HCT116 (cell line): ENCODE measurements around the gene ALDH16A1. TPM values are rescaled to one million over a fixed set of nuclear protein-coding genes. Genes with fewer than 3 reads are reported as not detected.

Experiments used
- ATAC-seq: fragments of 200-7000 bp; cut with Tn5 transposase; 2 replicates; pipeline ENCODE4 v1.9.1; 2020; ENCODE audit warnings: mild to moderate bottlenecking, moderate library complexity
- BruUV-seq: library from RNA; stranded (reverse); fragments of 400-500 nt; replicated peaks from 2 replicates; lab custom pipeline; 2021; lab: Mats Ljungman, UMichigan
- CTCF ChIA-PET: fragments of 300-600 bp; sonication (Branson Sonifier 250); formaldehyde crosslinking; loops from one replicate; lab custom pipeline; 2021; ENCODE audit warnings: antibody characterized with exemption; lab: Charles Lee
- POLR2A ChIA-PET: fragments of 300-600, 350-600 bp; sonication (Branson Sonifier 250); formaldehyde crosslinking; loops from one replicate; lab custom pipeline; 2021; ENCODE audit warnings: antibody characterized with exemption; lab: Charles Lee
- RAD21 ChIA-PET, 2 experiments: fragments of 300-600 bp; sonication (Branson Sonifier 250); formaldehyde crosslinking; loops; one replicate each; lab custom pipeline; 2023; ENCODE audit warnings: low total read pairs in 2 of 2; ENCODE audit not compliant: uncharacterized antibody in 2 of 2, unreplicated experiment in 2 of 2, low non-redundant PET in 1 of 2; lab: Charles Lee
- DNase-seq: peaks from one replicate; pipeline ENCODE4 v3.0.0-alpha.2; 2010; ENCODE audit warnings: low read depth, low spot score
- H2AFZ ChIP-seq: fragments of 200-600 bp; shearing (Covaris generic), sonication (generic); 2 replicates; pipeline ENCODE4 v1.6.1; 2017; ENCODE audit warnings: low read depth, mixed run types, mixed read lengths, antibody characterized with exemption, low read length; ENCODE audit not compliant: poor library complexity, severe bottlenecking
- H3K27ac ChIP-seq: 2 replicates; pipeline ENCODE4 v1.5.1; 2012; ENCODE audit warnings: low read depth, low read length
- H3K27me3 ChIP-seq: fragments of 200-600 bp; sonication (generic); 2 replicates; pipeline ENCODE4 v1.6.1; 2016; ENCODE audit warnings: mixed run types, low read length, mixed read lengths; ENCODE audit not compliant: insufficient read depth
- H3K36me3 ChIP-seq, 2 experiments: fragments of 200-500 bp in 1 of 2; fragments of 200-600 bp in 1 of 2; sonication (Bioruptor generic) in 1 of 2; sonication (generic) in 1 of 2; 2 replicates each; pipeline versions ENCODE4 v1.5.1 to v1.6.1; 2014 to 2016; ENCODE audit warnings: low read length in 2 of 2, inconsistent platforms in 1 of 2, mixed read lengths in 1 of 2, mixed run types in 1 of 2; ENCODE audit not compliant: insufficient read depth in 2 of 2, control insufficient read depth in 1 of 2
- H3K4me1 ChIP-seq, 2 experiments: fragments of 200-600 bp in 1 of 2; sonication (generic) in 1 of 2; 2 replicates each; pipeline versions ENCODE4 v1.5.1 to v1.6.1; 2012 to 2017; ENCODE audit warnings: low read length in 2 of 2, inconsistent platforms in 1 of 2, mild to moderate bottlenecking in 1 of 2, mixed read lengths in 1 of 2, mixed run types in 1 of 2, moderate library complexity in 1 of 2; ENCODE audit not compliant: insufficient read depth in 2 of 2, control insufficient read depth in 1 of 2
- H3K4me2 ChIP-seq: fragments of 200-600 bp; sonication (generic); 2 replicates; pipeline ENCODE4 v1.6.1; 2017; ENCODE audit warnings: mixed run types, low read length, mixed read lengths
- H3K4me3 ChIP-seq, 2 experiments: fragments of 200-600 bp in 1 of 2; sonication (generic) in 1 of 2; replicated peaks in 1 of 2; 2 replicates each; pipeline ENCODE4 v1.5.1; 2011 to 2016; ENCODE audit warnings: low read length in 2 of 2, control low read depth in 1 of 2, low read depth in 1 of 2, mild to moderate bottlenecking in 1 of 2, mixed read lengths in 1 of 2, mixed run types in 1 of 2
- H3K79me2 ChIP-seq: fragments of 200-600 bp; sonication (generic); 2 replicates; pipeline ENCODE4 v1.6.1; 2017; ENCODE audit warnings: mild to moderate bottlenecking, mixed run types, low read length, moderate library complexity, mixed read lengths; ENCODE audit not compliant: insufficient read depth
- H3K9ac ChIP-seq: fragments of 200-600 bp; sonication (generic); 2 replicates; pipeline ENCODE4 v1.6.1; 2016; ENCODE audit warnings: low read length, mixed read lengths
- H3K9me2 ChIP-seq: fragments of 200-600 bp; sonication (generic), shearing (Covaris generic); 2 replicates; pipeline ENCODE4 v1.6.1; 2017; ENCODE audit warnings: mixed run types, mild to moderate bottlenecking, moderate library complexity; ENCODE audit not compliant: insufficient read depth
- H3K9me3 ChIP-seq, 2 experiments: fragments of 200-500 bp in 1 of 2; fragments of 200-600 bp in 1 of 2; sonication (Bioruptor generic) in 1 of 2; sonication (generic) in 1 of 2; 2 replicates each; pipeline ENCODE4 v1.6.1; 2014 to 2017; ENCODE audit warnings: low read length in 2 of 2, mixed read lengths in 2 of 2, inconsistent platforms in 1 of 2, low read depth in 1 of 2, mild to moderate bottlenecking in 1 of 2, mixed run types in 1 of 2, moderate library complexity in 1 of 2; ENCODE audit not compliant: control insufficient read depth in 1 of 2, insufficient read depth in 1 of 2
- H4K20me1 ChIP-seq: fragments of 200-600 bp; sonication (generic), shearing (Covaris generic); 2 replicates; pipeline ENCODE4 v1.6.1; 2017; ENCODE audit warnings: mixed run types, mild to moderate bottlenecking, moderate library complexity; ENCODE audit not compliant: insufficient read depth
- ELF1 ChIP-seq: IDR thresholded peaks from 2 replicates; pipeline ENCODE4 v1.6.1; 2012; ENCODE audit warnings: low read depth, borderline replicate concordance
- POLR2A ChIP-seq: IDR thresholded peaks from 2 replicates; pipeline ENCODE4 v1.7.0; 2011; ENCODE audit warnings: borderline replicate concordance; ENCODE audit not compliant: insufficient read depth, insufficient read length; ENCODE audit errors: extremely low read depth
- POLR2AphosphoS5 ChIP-seq: IDR thresholded peaks from 2 replicates; pipeline ENCODE4 v1.6.1; 2011; ENCODE audit warnings: mild to moderate bottlenecking, low read depth, low read length, moderate library complexity
- REST ChIP-seq: IDR thresholded peaks from 2 replicates; pipeline ENCODE4 v1.6.1; 2012; ENCODE audit warnings: low read depth
- SRF ChIP-seq: IDR thresholded peaks from 2 replicates; pipeline ENCODE4 v1.6.1; 2012; ENCODE audit warnings: low read depth
- ZFX ChIP-seq: fragments of 450-650 bp; IDR thresholded peaks from 2 replicates; pipeline ENCODE4 v1.6.1; 2017
- intact Hi-C: fragments of 100-400 bp; cut with micrococcal nuclease; formaldehyde crosslinking; loops from 2 replicates; pipeline ENCODE4 v1.10.0; 2022
- total RNA-seq: library from RNA; stranded (reverse); gene quantifications from one replicate; pipeline ENCODE4 v1.2.1, GENCODE V29; 2021; ENCODE audit not compliant: unreplicated experiment
- TF ChIP-seq, protein P1 (sequence below), 3 experiments: fragments of 200-600 bp in 1 of 3; sonication (generic) in 1 of 3; IDR thresholded peaks in 2 of 3; conservative IDR thresholded peaks in 1 of 3; 2 replicates each; pipeline ENCODE4 v1.5.1; 2012 to 2017; ENCODE audit warnings: low read depth in 2 of 3, low read length in 2 of 3, antibody characterized with exemption in 1 of 3, borderline replicate concordance in 1 of 3, control low read depth in 1 of 3, mild to moderate bottlenecking in 1 of 3, mixed read lengths in 1 of 3, mixed run types in 1 of 3, moderate library complexity in 1 of 3; ENCODE audit not compliant: insufficient read depth in 1 of 3

ALDH16A1 gene
- total RNA-seq, 1 experiment from 2014 or later, result 22.8 TPM

GRCh38 chr19:49407482-49408015 is 45.5 kb upstream of the ALDH16A1 start:
- intact Hi-C loops, result no loop called here
- Histone ChIP-seq H3K79me2 (no peaks in the 10 kb centered on the region), H3K36me3 (no peaks in the 10 kb centered on the region), H3K9me2 (no peaks in the 10 kb centered on the region), H3K27me3 (no peaks in the 10 kb centered on the region), H3K27ac (no peak overlapping the region), H3K4me2 (no peak overlapping the region), H3K9me3 (no peaks in the 10 kb centered on the region), H3K9ac (no peak overlapping the region), H4K20me1 (no peaks in the 10 kb centered on the region), H2AFZ (no peak overlapping the region), H3K4me3 (no peak overlapping the region), H3K4me1 (peaks cover 12 to 28% of the 10 kb centered on the region in 2 experiments; a peak in 3 of 4 replicates)
- ChIA-PET CTCF (no interaction called here), RAD21 (no interaction called here), POLR2A (no interaction called here)
- DNase-seq (no peak), ATAC-seq (no peak)
- TF ChIP-seq POLR2A (no peak), SRF (no peak), REST (no peak), ELF1 (no peak), POLR2AphosphoS5 (no peak), ZFX (no peak)
- TF ChIP-seq, protein P1, sequence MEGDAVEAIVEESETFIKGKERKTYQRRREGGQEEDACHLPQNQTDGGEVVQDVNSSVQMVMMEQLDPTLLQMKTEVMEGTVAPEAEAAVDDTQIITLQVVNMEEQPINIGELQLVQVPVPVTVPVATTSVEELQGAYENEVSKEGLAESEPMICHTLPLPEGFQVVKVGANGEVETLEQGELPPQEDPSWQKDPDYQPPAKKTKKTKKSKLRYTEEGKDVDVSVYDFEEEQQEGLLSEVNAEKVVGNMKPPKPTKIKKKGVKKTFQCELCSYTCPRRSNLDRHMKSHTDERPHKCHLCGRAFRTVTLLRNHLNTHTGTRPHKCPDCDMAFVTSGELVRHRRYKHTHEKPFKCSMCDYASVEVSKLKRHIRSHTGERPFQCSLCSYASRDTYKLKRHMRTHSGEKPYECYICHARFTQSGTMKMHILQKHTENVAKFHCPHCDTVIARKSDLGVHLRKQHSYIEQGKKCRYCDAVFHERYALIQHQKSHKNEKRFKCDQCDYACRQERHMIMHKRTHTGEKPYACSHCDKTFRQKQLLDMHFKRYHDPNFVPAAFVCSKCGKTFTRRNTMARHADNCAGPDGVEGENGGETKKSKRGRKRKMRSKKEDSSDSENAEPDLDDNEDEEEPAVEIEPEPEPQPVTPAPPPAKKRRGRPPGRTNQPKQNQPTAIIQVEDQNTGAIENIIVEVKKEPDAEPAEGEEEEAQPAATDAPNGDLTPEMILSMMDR (IDR thresholded peaks at IDR 0.05 in 2 of 3, conservative IDR thresholded peaks at IDR 0.05 in 1 of 3; ENCODE audit: borderline replicate concordance in 1 of 3, insufficient read depth in 1 of 3, low read depth in 2 of 3, low read length in 2 of 3), result no peak
- BruUV-seq, result no TSS peak
